HG03575 (cell line): ENCODE data around the gene CNST.

Experiments
- ATAC-seq: cut with Tn5 transposase; IDR thresholded peaks from one replicate; pipeline ENCODE4 v1.9.1; 2021; ENCODE audit not compliant: unreplicated experiment, insufficient number of reproducible peaks, low FRiP score; ENCODE audit errors: extremely low read depth

CNST gene, protein sequence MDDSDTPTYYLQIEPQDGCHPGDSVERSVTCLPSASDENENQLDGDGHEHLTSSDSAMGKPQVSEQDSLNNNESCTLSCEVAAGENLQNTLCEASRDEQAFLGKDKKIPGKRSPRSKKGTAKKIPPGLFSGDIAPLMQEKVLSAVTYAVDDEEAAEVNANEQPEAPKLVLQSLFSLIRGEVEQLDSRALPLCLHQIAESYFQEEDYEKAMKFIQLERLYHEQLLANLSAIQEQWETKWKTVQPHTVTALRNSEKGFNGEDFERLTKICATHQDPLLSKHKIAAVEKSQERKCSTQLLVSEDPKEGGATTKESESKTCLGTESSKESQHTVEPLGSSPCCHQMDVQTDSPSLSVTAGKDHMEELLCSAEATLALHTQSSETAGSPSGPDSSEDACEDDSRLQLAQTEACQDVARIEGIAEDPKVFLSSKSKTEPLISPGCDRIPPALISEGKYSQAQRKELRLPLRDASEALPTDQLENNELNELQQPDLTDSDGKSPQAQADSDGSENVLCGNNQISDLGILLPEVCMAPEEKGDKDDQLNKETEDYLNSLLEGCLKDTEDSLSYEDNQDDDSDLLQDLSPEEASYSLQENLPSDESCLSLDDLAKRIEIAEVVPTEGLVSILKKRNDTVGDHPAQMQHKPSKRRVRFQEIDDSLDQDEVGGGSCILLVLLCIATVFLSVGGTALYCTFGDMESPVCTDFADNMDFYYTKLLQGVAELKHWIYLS

DNA sequence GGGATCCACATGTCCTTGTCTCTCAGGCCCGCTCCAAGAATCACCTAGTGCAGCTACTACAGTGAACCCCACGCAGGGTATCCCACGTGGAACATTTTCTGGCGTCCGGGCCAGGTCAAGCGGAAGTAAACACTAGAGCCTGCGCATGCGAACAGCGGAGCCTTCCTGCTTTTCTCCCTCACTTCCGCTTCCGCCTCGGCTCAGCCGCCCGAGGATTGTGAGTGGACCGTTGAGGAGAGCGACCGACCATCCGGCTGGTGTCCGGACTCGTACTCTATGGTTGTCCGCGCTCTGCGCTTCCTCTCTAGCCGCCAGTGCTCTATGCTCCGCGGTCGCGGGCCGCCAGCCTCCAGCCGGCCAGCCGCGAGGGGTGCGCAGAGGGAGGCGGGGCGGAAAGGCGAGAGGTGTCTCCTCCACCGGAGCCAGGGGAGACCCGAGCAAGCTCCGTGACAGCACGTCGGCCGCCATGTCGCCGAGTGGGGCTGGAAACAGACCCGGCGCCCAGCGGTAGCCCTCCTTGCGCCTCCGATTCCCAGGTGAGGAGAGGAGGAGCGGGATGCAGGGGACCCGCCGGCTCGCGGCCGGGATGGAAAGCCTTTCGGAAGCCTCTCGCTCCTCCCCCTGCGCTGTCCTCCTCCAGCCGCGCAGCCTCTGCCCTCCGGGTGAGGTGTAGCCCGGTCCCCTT is at the start of gene CNST, which contains the start of gene TFB2M:
TSS of gene CNST (plus strand) at position 329 of the 685 bp plus-strand sequence. CDS start 25,107 bp downstream, outside the sequence.
TSS of gene TFB2M (minus strand) at position 134 of the 685 bp plus-strand sequence. CDS start at position 11, 123 bp downstream.
- peak; percentile 90 for ATAC-seq

DNA sequence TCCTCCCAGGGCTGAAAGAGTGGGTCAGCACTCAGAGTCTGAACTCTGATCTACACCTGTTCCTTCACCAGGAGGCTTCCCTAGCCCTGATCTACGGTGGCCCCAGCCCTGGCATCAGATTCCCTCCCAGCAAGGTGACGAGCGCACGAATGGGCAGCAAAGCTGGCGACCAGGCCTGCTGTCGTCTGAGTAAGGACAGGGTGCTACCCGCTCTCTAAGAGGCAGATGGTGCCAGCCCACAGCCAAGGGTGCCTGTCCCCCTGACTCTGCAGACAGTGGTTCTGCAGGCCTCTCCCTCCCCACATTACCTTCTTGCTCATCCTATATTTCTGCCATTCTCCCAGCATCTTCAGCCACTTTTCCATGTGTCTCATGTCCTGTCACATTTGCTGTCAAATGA is 48.9 kb upstream of the CNST start:
- ATAC-seq: no peak

DNA sequence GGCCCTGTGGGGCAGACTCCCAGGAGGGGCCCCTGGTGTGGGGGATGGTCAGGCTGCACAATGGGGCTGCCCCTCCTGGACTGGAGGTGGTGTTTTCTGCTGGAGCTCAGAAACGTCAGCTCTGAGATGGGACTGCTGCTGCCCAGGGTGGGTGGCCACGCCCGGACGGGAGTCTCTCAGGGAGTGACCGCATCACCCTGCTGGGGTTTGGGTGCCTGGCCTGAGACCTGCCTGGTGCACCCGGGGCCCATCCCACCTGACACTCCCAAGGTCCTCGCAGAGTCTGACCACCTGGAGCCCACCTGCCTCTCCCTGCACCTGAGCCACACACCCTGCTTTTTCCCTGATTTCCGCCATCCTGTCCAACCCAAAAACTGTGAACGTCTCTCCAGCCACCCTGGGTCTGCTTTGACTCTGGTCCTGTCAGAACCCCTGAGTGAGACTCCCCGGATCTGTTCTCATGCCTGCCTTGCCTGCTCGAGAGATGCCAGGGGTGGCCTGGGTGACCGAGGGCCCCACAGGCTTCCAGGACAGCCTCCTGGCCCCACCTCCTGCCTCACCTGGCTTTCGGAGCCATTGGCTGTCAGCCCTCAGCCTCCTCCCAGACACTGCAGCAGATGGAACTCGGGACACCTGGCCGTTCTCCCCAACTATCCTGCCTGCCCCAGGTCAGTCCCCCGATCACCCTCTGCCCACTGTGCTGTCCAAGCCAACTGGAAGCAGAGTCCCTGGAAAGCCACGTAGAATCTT is 47.6 kb upstream of the CNST start:
- no peak for ATAC-seq

DNA sequence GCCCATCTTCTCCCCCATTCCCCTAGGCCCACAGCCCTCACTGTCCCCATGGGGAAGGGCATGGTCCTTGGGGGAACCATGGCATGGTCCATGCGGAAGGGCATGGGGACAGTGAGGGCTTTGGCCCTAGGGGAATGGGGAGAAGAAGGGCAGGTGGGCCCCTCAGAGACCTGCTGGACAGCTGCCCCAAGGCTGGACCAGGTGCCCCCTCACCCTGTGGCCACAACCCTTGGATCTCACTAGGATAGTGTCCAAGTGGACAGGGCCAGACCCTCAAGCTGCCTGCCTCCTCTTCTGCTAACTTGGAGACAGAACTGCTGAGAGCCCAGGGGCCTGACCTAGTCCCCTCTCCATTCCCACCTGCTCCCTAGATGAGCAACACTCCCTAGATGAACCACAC is 46.7 kb upstream of the CNST start:
- ATAC-seq: no peak

DNA sequence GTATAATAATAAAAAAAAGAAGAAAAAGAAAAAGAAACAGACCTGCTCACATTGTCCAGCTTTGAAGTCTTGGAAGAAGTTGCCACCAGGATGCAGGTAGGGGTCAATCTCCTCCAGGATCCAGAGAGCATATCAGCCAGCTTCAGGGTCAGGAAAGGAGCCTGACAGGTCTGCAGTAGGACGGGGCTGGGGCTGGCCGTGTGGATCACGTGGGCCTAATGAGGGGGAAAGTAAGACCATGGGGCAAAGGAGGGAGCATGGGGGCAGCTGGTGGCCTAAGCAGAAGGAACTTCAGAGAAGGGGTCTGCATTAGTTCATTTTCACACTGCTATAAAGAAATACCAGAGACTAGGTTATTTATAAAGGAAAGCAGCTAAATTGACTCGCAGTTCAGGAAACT is 39.9 kb upstream of the CNST start:
- no peak for ATAC-seq

DNA sequence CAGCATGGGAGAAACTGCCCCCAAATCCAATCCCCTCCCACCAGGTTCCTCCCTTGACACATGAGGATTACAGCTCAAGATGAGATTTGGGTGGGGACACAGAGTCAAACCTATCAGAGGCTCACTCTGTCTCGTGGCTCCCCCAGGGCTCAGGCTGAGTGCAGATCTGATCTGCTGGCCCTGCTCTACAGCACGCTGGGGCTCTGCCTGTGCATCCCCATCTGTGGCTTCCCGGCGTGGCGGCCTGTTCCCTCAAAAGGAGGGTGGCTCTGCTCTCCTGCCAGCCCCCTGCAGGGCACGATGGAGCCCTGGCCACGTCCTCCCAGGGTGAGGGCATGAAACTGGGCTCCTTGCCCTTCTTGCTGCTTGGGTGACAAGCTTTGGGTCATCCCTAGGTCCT is 39.3 kb upstream of the CNST start:
- no peak for ATAC-seq

DNA sequence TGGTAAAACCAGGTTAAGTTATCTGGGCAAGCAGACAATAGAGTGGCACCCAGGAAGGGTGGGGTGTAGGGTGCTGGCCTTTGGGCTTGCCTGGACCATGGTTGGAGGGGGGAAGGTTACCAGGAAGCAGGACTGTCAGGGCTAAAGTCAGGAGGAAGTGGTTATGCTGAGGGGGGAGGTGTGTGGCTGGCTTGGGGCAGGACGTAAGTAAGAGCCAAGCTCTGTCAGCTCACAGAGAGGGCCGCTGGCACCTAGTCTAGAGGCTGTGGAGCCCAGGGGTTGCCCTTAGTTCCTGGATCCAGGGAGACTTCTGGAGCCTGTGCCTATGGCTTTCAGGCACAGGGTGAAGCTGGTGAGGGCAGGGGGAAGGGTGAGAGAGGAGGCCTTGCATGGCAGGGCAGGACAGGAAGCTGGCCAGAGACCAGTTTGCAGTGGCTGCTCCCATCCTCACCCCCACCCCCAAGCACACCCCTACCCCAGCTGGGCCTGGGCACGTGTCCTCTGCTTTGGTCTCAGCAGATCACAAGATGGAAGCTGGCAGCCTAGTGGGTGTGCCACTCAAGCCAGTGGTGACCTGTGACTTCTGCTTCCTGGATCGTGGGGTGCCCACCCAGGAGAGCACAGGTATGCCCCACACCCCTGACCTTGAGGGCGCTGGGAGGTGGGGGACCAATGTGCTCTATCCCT is 38.7 kb upstream of the CNST start:
- no peak for ATAC-seq

DNA sequence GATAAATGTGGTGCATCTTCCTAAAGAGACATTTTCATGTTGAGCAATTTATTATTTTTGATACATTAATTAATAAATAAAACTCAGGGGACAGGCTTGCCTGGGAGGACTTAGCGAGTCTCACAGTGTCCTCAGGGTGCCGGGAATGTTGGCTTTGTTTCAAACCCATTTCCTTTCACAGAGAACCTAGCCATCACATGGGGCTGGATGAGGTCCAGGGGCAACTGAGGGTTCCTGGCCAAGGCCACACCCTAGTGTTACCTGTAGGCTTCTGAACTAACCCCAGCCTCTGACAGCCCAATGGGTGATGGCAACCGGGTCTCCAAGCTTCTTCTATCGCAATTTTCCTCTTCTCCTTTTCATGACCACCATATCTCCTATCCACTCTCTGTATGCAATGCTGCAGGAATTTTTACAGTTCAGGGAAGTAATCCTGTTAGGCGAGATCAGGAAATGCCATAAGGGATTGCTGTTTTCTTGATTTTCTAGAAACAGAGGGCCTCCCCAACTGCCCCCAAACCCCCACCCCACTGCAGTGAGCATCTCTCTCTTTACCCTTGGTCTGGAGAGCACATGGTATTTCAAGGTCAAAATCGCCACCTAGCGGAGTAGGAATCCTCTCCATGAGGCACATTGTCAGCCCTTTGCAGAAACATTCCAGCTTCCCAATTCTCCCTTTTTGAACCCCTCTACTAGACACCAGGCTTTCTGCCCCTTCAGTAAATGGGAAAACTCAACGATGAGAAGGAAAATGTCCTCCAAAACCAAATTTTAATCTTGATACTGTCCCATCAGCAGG is 37.1 kb upstream of the CNST start:
- ATAC-seq: no peak

DNA sequence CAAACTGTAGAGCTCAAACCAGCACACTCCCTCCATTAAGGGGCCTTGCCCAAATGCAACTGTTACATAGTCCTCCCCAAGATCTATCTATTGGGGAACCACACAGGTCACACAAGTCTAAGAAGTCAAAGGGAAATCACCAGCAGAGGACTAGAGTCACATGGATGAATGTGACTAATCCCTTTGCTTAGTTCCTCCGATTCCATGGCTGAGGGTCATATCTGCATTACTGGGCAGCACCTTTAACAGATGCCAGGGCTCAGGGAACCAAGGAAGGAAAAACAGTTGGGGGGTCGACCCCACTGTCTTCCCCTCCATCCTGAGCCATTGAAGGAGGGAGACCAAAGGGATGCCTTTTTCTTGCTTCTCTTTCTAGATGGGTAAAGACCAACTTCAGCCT is 35.8 kb upstream of the CNST start:
- no peak for ATAC-seq

DNA sequence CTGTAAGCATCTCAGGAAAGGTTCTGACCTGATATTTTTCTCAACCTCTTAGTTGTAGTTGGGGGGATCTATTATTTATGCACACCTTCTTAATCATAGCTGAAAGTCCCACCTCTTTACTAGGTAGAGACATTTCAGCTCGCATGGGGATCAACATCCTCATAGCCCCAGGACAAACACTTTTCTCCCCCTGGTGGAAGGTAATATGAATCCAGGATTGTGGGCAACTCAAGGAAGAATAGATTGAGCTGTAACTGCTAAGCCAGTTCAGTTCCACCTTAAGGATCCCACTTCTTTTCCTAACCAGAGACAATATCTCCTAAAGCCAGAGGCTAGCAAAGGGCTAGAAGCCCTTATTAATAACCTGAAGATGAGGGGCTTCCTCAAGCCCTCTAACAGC is 33.7 kb upstream of the CNST start:
- ATAC-seq: no peak

DNA sequence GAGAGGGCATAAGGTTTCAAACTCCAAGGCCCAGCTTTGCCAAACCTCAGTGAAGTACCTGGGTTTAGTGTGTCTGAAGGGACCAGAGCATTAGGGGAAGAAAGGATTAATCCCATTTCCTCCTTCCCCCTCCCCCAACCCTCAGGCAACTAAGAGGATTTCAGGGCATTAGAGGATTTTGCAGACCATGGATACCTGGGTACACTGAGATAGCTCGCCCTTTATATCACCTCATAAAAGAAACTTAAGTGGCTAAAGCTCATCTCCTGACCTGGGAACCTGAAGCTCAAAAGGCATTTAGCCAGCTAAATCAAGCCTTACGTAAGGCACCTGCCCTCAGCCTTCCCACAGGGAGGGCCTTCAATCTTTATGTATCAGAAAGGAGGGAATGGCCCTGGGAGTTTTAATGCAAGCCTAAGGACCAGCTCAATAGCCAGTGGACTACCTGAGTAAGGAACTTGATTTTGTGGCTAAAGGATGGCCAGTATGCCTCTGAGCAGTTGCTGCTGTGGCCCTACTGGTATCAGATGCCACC is 32.8 kb upstream of the CNST start:
- ATAC-seq: no peak

DNA sequence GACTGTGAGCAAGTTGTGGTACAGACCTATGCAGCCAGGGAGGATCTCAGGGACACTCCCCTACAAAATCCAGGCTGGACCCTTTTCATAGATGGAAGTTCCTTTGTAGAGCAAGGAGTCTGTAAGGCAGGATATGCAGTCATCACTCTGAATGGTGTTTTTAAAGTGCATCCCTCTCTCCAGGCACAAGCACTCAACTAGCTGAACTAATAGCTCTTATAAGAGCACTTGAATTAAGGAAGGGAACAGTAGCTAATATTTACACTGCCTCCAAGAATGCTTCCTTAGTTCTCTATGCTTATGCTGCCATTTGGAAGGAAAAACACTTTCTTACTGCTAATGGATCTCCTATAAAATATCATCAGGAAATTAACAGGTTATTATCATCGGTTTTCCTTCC is 32.1 kb upstream of the CNST start:
- no peak for ATAC-seq

DNA sequence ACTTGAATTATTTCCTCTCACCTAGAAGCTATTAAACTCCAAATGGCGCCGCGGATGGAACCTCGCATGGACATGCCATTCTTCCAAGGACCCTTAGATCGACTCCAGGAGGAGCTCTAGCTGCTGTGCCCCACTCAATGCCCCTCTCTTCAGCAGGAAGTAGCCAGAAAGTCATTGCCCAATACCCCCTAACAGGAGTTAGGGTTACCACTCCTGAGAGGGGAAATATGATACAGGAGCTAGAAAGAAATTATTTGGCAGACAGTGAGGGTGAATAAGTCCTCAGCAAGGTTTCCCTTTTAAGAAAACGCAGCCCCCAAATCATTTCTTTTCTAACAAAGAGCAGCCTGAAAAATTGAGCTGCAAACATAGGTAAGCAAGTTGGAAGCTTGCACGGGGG is 28.8 kb upstream of the CNST start:
- no peak for ATAC-seq

DNA sequence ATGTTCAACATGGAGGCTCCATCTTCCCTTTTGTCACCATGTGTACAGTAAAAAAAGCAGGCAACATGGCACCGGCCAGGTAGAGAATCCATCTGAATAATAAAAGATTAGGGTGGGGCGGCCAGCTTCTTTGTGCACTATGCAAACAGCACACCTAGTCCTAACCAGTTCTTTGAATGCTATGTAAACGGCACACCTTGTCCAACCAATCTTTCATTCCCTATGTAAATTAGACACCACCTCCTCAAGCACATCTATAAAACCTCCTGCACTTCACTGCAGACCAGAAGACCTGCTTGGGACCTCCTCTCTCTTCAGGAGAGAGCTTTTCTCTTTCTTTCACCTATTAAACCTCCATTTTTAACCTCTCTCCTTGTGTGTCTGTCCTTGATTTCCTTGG is 28.4 kb upstream of the CNST start:
- no peak for ATAC-seq

DNA sequence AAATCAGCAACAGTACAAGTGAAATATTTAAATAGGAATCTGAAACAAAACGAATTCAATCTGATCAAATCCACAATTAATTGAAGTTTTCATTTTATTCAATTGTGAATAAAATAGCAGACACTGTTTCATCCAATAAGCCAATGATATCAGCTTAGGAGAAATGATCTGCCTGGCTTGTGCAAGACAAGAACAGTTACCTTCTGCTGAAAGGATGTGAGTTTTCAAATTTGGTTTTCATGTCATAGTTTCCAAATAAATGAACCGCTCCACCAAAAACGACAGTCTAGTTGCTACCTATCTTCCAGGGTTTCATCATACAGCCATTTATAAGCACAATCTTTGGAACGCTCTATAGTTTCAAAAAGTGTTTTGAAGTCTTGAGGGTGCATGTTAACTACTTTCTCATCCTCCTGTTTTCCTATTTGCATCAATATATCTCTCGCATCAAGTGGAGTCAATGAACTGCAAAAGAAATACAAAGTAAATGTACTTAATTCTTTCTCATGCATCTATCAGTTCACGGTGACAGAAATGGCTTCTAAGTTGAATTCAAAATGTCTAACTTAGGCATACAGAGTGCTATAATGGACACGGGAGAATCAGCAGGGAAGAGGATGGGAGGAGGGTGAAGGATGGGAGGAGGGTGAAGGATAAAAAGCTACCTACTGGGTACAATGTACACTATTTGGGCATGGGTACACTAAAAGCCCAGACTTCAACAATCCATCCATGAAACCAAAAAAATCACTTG is 25.3 kb upstream of the CNST start:
- no peak for ATAC-seq

DNA sequence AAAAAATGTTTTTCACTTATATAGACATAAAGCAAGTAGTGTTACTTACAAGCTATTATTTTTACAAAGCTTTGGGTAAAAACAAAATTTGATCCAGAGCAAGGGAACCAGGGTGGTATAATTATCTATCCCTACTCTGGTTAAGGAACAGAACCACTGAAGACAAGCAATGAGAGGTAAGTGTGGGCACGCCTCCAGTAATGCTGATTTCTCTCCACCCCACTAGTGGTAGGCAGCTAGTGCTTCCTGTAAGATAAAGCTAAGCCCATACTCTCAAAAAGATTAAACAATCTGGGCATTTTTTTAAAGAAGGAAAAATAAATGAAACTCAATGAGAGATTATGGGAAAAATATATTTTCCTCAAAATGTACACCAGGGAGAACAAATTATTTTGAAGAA is 22.3 kb upstream of the CNST start:
- no peak for ATAC-seq

DNA sequence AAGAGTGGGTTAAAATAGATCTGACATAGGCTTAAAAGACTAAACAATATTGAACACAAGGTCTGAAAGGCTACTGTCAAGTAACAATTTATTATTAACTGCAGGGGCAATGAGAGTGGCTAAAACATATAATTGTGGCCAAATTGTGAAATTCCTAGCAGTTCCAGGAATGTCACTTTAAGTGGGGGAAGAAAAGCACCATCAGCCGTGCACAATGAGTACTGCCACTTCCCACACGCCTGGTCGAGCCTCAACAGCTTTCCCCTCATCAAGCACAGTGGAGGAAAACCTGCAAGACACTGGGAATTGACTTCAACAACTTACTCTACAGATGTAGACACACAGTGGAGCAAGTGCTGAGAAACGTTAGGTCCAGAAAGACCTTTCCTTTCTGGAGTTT is 16.6 kb upstream of the CNST start:
- ATAC-seq: no peak
